ENCODE results near the gene DCAF8. TPM values are rescaled to one million over a fixed set of nuclear protein-coding genes. Genes with fewer than 3 reads are reported as not detected.
A peak's percentile ranks its signal among the peaks of the same experiment; 100 is the strongest.

Gene DCAF8
- total and polyA plus RNA-seq, 2 donors (not counting 1 experiment from before 2014, with no cell fraction given), result 194 to 266 TPM

- Histone ChIP-seq H4K20me1 (ENCODE audit: control insufficient read depth, insufficient read depth, low read length, poor library complexity, severe bottlenecking) (no peaks in the 10 kb centered on the region), H2AFZ (ENCODE audit: insufficient read depth, low read depth, low read length, poor library complexity, severe bottlenecking) (no peak overlapping the region), H3K9ac (ENCODE audit: low read length) (no peak overlapping the region), H3K36me3 (replicated peaks in 1 of 2; ENCODE audit: control extremely low read depth in 1 of 2, control insufficient read depth in 1 of 2, extremely low read depth in 1 of 2, insufficient read depth in 2 of 2, low read length in 1 of 2) (peaks cover 37 to 86% of the 10 kb centered on the region in 2 experiments), H3K79me2 (ENCODE audit: control insufficient read depth, insufficient read depth, low read length) (peaks cover 7% of the 10 kb centered on the region), H3K27me3 (replicated peaks in 1 of 4; ENCODE audit: control extremely low read depth in 1 of 4, control insufficient read depth in 3 of 4, insufficient read depth in 4 of 4, low read length in 3 of 4) (no peaks in the 10 kb centered on the region), H3K4me3 (ENCODE audit: control extremely low read depth in 1 of 5, extremely low read depth in 1 of 5, insufficient read depth in 1 of 5, low read depth in 2 of 5, low read length in 4 of 5) (no peak overlapping the region), H3K27ac (ENCODE audit: low read length in 2 of 2) (peak overlapping the region; percentile 20 to 39), H3K4me1 (ENCODE audit: control insufficient read depth in 2 of 2, insufficient read depth in 2 of 2, low read length in 2 of 2) (peaks cover 7 to 22% of the 10 kb centered on the region in 2 donors), H3K9me3 (ENCODE audit: control extremely low read depth in 1 of 3, control insufficient read depth in 2 of 3, insufficient read depth in 1 of 3, low read length in 2 of 3) (no peaks in the 10 kb centered on the region), H3K4me2 (replicated peaks; ENCODE audit: low read depth, low read length, poor library complexity, severe bottlenecking) (no peak overlapping the region)
- Mint-ChIP-seq H3K4me3 (no peak overlapping the region), H3K27me3 (no peaks in the 10 kb centered on the region), H3K4me1 (peaks cover 35% of the 10 kb centered on the region), H3K27ac (peak overlapping the region; percentile 56), H3K9me3 (ENCODE audit: insufficient read depth) (no peaks in the 10 kb centered on the region)
- POLR2A ChIA-PET, result no interaction called here
- TF ChIP-seq EZH2 (IDR thresholded peaks at IDR 0.05; ENCODE audit: borderline replicate concordance, insufficient read depth, low read depth, low read length, poor library complexity, severe bottlenecking), result no peak
- DNase-seq, result no peak
- intact Hi-C loops (cut with micrococcal nuclease), result no loop called here
- CTCF ChIA-PET, result interaction anchor here (5.8 kb wide), 1 partner anchor 17 kb away, joined by 42 read pairs; no protein-coding TSS in a partner anchor
- WGBS (ENCODE audit: insufficient coverage), result 100% methylated on average over 2 of the region's 4 CpGs
- ATAC-seq (ENCODE audit: low read depth), result no peak
Measured at GRCh38 chr1:160308451-160309184, 46.3 kb upstream of the DCAF8 start.

- H3K27me3 ChIP-seq (replicated peaks in 1 of 4; ENCODE audit: control extremely low read depth in 1 of 4, control insufficient read depth in 3 of 4, insufficient read depth in 4 of 4, low read length in 3 of 4), result no peaks in the 10 kb centered on the region
- H3K36me3 ChIP-seq (replicated peaks in 1 of 2; ENCODE audit: control extremely low read depth in 1 of 2, control insufficient read depth in 1 of 2, extremely low read depth in 1 of 2, insufficient read depth in 2 of 2, low read length in 1 of 2), result peaks cover 34 to 82% of the 10 kb centered on the region in 2 experiments
- TF ChIP-seq EZH2 (IDR thresholded peaks at IDR 0.05; ENCODE audit: borderline replicate concordance, insufficient read depth, low read depth, low read length, poor library complexity, severe bottlenecking) (no peak), CTCF (IDR thresholded peaks at IDR 0.05) (no peak)
Measured at GRCh38 chr1:160307118-160307791, 44.9 kb upstream of the DCAF8 start.

More at GRCh38 chr1:160307118-160307791, 44.9 kb upstream of the DCAF8 start:
- DNase-seq (peak; percentile 68), ATAC-seq (ENCODE audit: low read depth) (peak; percentile 94)
- H3K27ac ChIP-seq (ENCODE audit: low read length in 2 of 2), result peak overlapping the region; percentile 39 to 72
- 86% methylated on average over 9 of the region's 13 CpGs for WGBS (ENCODE audit: insufficient coverage)
- peak overlapping the region; percentile 39 for H2AFZ ChIP-seq (ENCODE audit: insufficient read depth, low read depth, low read length, poor library complexity, severe bottlenecking)
- CTCF ChIA-PET, result interaction anchor here (0.8 to 5.8 kb wide), 3 partner anchors 16 to 114 kb away, joined by 4 to 42 read pairs (median 4); no protein-coding TSS in a partner anchor
- H4K20me1 ChIP-seq (ENCODE audit: control insufficient read depth, insufficient read depth, low read length, poor library complexity, severe bottlenecking), result no peaks in the 10 kb centered on the region
- POLR2A ChIA-PET, result no interaction called here
- peak overlapping the region in 1 of 5 experiments; percentile 24 for H3K4me3 ChIP-seq (ENCODE audit: control extremely low read depth in 1 of 5, extremely low read depth in 1 of 5, insufficient read depth in 1 of 5, low read depth in 2 of 5, low read length in 4 of 5)
- H3K27ac Mint-ChIP-seq, result peak overlapping the region; percentile 91
- peak overlapping the region; percentile 4 for H3K9ac ChIP-seq (ENCODE audit: low read length)
- peaks cover 7% of the 10 kb centered on the region for H3K79me2 ChIP-seq (ENCODE audit: control insufficient read depth, insufficient read depth, low read length)
- H3K4me1 ChIP-seq (ENCODE audit: control insufficient read depth in 2 of 2, insufficient read depth in 2 of 2, low read length in 2 of 2), result peaks cover 7 to 22% of the 10 kb centered on the region in 2 donors
- peak overlapping the region; percentile 41 for H3K4me3 Mint-ChIP-seq
- H3K9me3 Mint-ChIP-seq (ENCODE audit: insufficient read depth), result no peaks in the 10 kb centered on the region
- no peaks in the 10 kb centered on the region for H3K9me3 ChIP-seq (ENCODE audit: control extremely low read depth in 1 of 3, control insufficient read depth in 2 of 3, insufficient read depth in 1 of 3, low read length in 2 of 3)
- no peaks in the 10 kb centered on the region for H3K27me3 Mint-ChIP-seq
- H3K4me1 Mint-ChIP-seq, result peaks cover 35% of the 10 kb centered on the region
- peak overlapping the region; percentile 39 for H3K4me2 ChIP-seq (replicated peaks; ENCODE audit: low read depth, low read length, poor library complexity, severe bottlenecking)
- intact Hi-C loops (cut with micrococcal nuclease), result no loop called here
